Neuronal stem cell (in vitro differentiated cells): Measurements from ENCODE around the gene PLAC8.
"Not testable (repeated sequence)": the region's sequence is repeated elsewhere in the genome, so short reads cannot be mapped to it uniquely, and the experiment has no call there.

Experiments used
- DNase-seq: peaks from one replicate; pipeline ENCODE4 v3.0.0-alpha.2; 2013; ENCODE audit warnings: low spot score
- H2AFZ ChIP-seq: one replicate; pipeline ENCODE4 v1.6.1; 2013; ENCODE audit warnings: mild to moderate bottlenecking, low read length, inconsistent platforms
- H2AK5ac ChIP-seq: 2 replicates; pipeline ENCODE4 v1.6.1; 2013; ENCODE audit warnings: low read depth, mild to moderate bottlenecking, inconsistent platforms, low read length, moderate library complexity, mixed read lengths
- H2BK120ac ChIP-seq: 2 replicates; pipeline ENCODE4 v1.6.1; 2013; ENCODE audit warnings: low read depth, mild to moderate bottlenecking, inconsistent platforms, low read length, moderate library complexity, mixed read lengths
- H2BK12ac ChIP-seq: one replicate; pipeline ENCODE4 v1.6.1; 2013; ENCODE audit warnings: low read length, inconsistent platforms
- H2BK15ac ChIP-seq: 2 replicates; pipeline ENCODE4 v1.6.1; 2013; ENCODE audit warnings: mild to moderate bottlenecking, low read length, inconsistent platforms, mixed read lengths
- H2BK5ac ChIP-seq: one replicate; pipeline ENCODE4 v1.6.1; 2013; ENCODE audit warnings: inconsistent platforms, mild to moderate bottlenecking, low read length, moderate library complexity
- H3K14ac ChIP-seq: one replicate; pipeline ENCODE4 v1.6.1; 2013; ENCODE audit warnings: low read length, inconsistent platforms
- H3K18ac ChIP-seq: 2 replicates; pipeline ENCODE4 v1.6.1; 2013; ENCODE audit warnings: low read length, inconsistent platforms
- H3K23ac ChIP-seq: 2 replicates; pipeline ENCODE4 v1.6.1; 2013; ENCODE audit warnings: low read depth, mild to moderate bottlenecking, mixed read lengths, low read length, inconsistent platforms; ENCODE audit not compliant: poor library complexity
- H3K27ac ChIP-seq: replicated peaks from 3 replicates; pipeline ENCODE4 v1.5.1; 2013; ENCODE audit warnings: low read length, inconsistent platforms
- H3K27me3 ChIP-seq, 3 experiments: 2 replicates each; pipeline ENCODE4 v1.6.1; 2013; ENCODE audit warnings: low read length in 3 of 3, mild to moderate bottlenecking in 2 of 3, inconsistent platforms in 1 of 3, low read depth in 1 of 3, mixed read lengths in 1 of 3, moderate library complexity in 1 of 3; ENCODE audit not compliant: control insufficient read depth in 3 of 3, insufficient read depth in 3 of 3
- H3K36me3 ChIP-seq, 2 donors: replicated peaks in 1 of 2; 2 replicates each; pipeline ENCODE4 v1.6.1; 2013; ENCODE audit warnings: low read length in 2 of 2; ENCODE audit not compliant: control insufficient read depth in 2 of 2, insufficient read depth in 2 of 2
- H3K4ac ChIP-seq: 2 replicates; pipeline ENCODE4 v1.6.1; 2013; ENCODE audit warnings: inconsistent platforms, mild to moderate bottlenecking, low read length, moderate library complexity
- H3K4me1 ChIP-seq, 2 donors: 1 replicate in 1 of 2; 2 replicates in 1 of 2; pipeline ENCODE4 v1.6.1; 2013; ENCODE audit warnings: low read length in 2 of 2, low read depth in 1 of 2; ENCODE audit not compliant: control insufficient read depth in 2 of 2, insufficient read depth in 1 of 2
- H3K4me2 ChIP-seq: one replicate; pipeline ENCODE4 v1.6.1; 2013; ENCODE audit warnings: mild to moderate bottlenecking, low read length, inconsistent platforms; ENCODE audit not compliant: insufficient read depth, poor library complexity, severe bottlenecking
- H3K4me3 ChIP-seq, 2 donors: 2 replicates each; pipeline ENCODE4 v1.5.1; 2013; ENCODE audit warnings: low read length in 2 of 2, mild to moderate bottlenecking in 2 of 2, inconsistent platforms in 1 of 2, moderate library complexity in 1 of 2
- H3K79me1 ChIP-seq: one replicate; pipeline ENCODE4 v1.6.1; 2013; ENCODE audit warnings: low read depth, mild to moderate bottlenecking, inconsistent platforms, low read length, moderate library complexity
- H3K9ac ChIP-seq: one replicate; pipeline ENCODE4 v1.6.1; 2013; ENCODE audit warnings: mild to moderate bottlenecking, low read depth, low read length, inconsistent platforms; ENCODE audit not compliant: poor library complexity
- H3K9me3 ChIP-seq, 2 donors: replicated peaks in 1 of 2; 2 replicates each; pipeline versions ENCODE3 to v1.6.1; 2013; ENCODE audit warnings: low read length in 2 of 2, mild to moderate bottlenecking in 2 of 2, inconsistent platforms in 1 of 2, low read depth in 1 of 2, mixed read lengths in 1 of 2, moderate library complexity in 1 of 2; ENCODE audit not compliant: control insufficient read depth in 2 of 2, insufficient read depth in 1 of 2
- H4K8ac ChIP-seq: one replicate; pipeline ENCODE4 v1.6.1; 2013; ENCODE audit warnings: low read depth, mild to moderate bottlenecking, inconsistent platforms, low read length, moderate library complexity
- H4K91ac ChIP-seq: one replicate; pipeline ENCODE4 v1.6.1; 2013; ENCODE audit warnings: low read length, low read depth, mild to moderate bottlenecking, inconsistent platforms; ENCODE audit not compliant: poor library complexity
- WGBS, 2 donors: extraction: QIAGEN DNeasy Blood & Tissue Kit; methylation state at CpG; one replicate each; pipeline ENCODE4 v1.1.7; 2013; ENCODE audit warnings: missing lambda C conversion rate in 2 of 2, mixed read lengths in 1 of 2; ENCODE audit not compliant: insufficient read length in 2 of 2, insufficient replicate concordance in 1 of 2; ENCODE audit errors: extremely low coverage in 2 of 2; 5-methylcytosine and 5-hydroxymethylcytosine counted together

The PLAC8 gene

GRCh38 chr4:83084956-83085355 lies 29.6 kb downstream of the PLAC8 start:
- not testable (repeated sequence) for H2BK5ac ChIP-seq, H3K9ac ChIP-seq, H3K14ac ChIP-seq, H3K4me1 ChIP-seq, H4K91ac ChIP-seq, H3K4me2 ChIP-seq, H3K4ac ChIP-seq, H3K27me3 ChIP-seq, DNase-seq, H3K27ac ChIP-seq, H3K18ac ChIP-seq, H2BK15ac ChIP-seq, H3K9me3 ChIP-seq, H2AFZ ChIP-seq, H3K79me1 ChIP-seq, H4K8ac ChIP-seq, H2BK120ac ChIP-seq, H3K4me3 ChIP-seq, H2AK5ac ChIP-seq, H2BK12ac ChIP-seq, H3K23ac ChIP-seq, H3K36me3 ChIP-seq
- WGBS, 2 donors: no CpG with 5 or more reads among the region's 12 CpGs

- Histone ChIP-seq H3K9me3 (no peaks in the 10 kb centered on the region), H2BK15ac (no peak overlapping the region), H3K4me1 (no peaks in the 10 kb centered on the region), H2BK5ac (no peak overlapping the region), H3K14ac (no peak overlapping the region), H3K36me3 (no peaks in the 10 kb centered on the region), H3K27me3 (no peaks in the 10 kb centered on the region), H3K27ac (no peak overlapping the region), H3K79me1 (no peaks in the 10 kb centered on the region), H3K4me3 (no peak overlapping the region), H4K91ac (no peak overlapping the region), H3K4me2 (no peak overlapping the region), H3K23ac (no peak overlapping the region), H3K4ac (no peak overlapping the region), H2BK12ac (no peak overlapping the region), H3K9ac (no peak overlapping the region), H3K18ac (no peak overlapping the region), H2BK120ac (no peak overlapping the region), H2AFZ (peak overlapping the region; percentile 68), H4K8ac (no peak overlapping the region), H2AK5ac (no peak overlapping the region)
- no peak for DNase-seq
- no CpG with 5 or more reads among the region's 11 CpGs for WGBS, 2 donors
Observed at GRCh38 chr4:83083925-83084475, 30.5 kb downstream of the PLAC8 start.

- no CpG with 5 or more reads among the region's 4 CpGs for WGBS, 2 donors
- Histone ChIP-seq H3K18ac (no peak overlapping the region), H3K23ac (no peak overlapping the region), H3K4me1 (no peaks in the 10 kb centered on the region), H3K9me3 (no peaks in the 10 kb centered on the region), H3K36me3 (no peaks in the 10 kb centered on the region), H2BK5ac (no peak overlapping the region), H2BK120ac (no peak overlapping the region), H2BK12ac (no peak overlapping the region), H4K8ac (no peak overlapping the region), H2BK15ac (no peak overlapping the region), H4K91ac (peak overlapping the region; percentile 1), H3K4me3 (no peak overlapping the region), H2AFZ (no peak overlapping the region), H3K27me3 (no peaks in the 10 kb centered on the region), H3K4me2 (no peak overlapping the region), H3K79me1 (no peaks in the 10 kb centered on the region), H3K9ac (no peak overlapping the region), H3K14ac (peak overlapping the region; percentile 21), H3K4ac (no peak overlapping the region), H3K27ac (no peak overlapping the region), H2AK5ac (no peak overlapping the region)
- no peak for DNase-seq
Observed at GRCh38 chr4:83082777-83083176, 31.8 kb downstream of the PLAC8 start.

- Histone ChIP-seq H4K91ac (no peak overlapping the region), H3K4me3 (no peak overlapping the region), H3K14ac (no peak overlapping the region), H3K23ac (no peak overlapping the region), H4K8ac (no peak overlapping the region), H2BK12ac (no peak overlapping the region), H3K27ac (no peak overlapping the region), H2BK5ac (no peak overlapping the region), H3K4ac (no peak overlapping the region), H3K9ac (no peak overlapping the region), H2BK120ac (no peak overlapping the region), H3K4me1 (no peaks in the 10 kb centered on the region), H3K79me1 (no peaks in the 10 kb centered on the region), H2AK5ac (no peak overlapping the region), H3K18ac (no peak overlapping the region), H3K9me3 (no peaks in the 10 kb centered on the region), H2AFZ (no peak overlapping the region), H3K4me2 (no peak overlapping the region), H3K36me3 (peaks cover 5 to 14% of the 10 kb centered on the region in 2 donors), H2BK15ac (no peak overlapping the region), H3K27me3 (no peaks in the 10 kb centered on the region)
- no CpG with 5 or more reads among the region's 6 CpGs for WGBS, 2 donors
- no peak for DNase-seq
Observed at GRCh38 chr4:83080561-83080960, 34.0 kb downstream of the PLAC8 start.
